IMR-90 (cell line): ENCODE measurements around the gene C4orf33.

Source experiments
- CEBPB ChIP-seq: IDR thresholded peaks from 2 replicates; pipeline ENCODE4 v1.6.1; 2012; ENCODE audit warnings: low read depth, low read length, improper control_type of control experiment
- CTCF ChIP-seq: conservative IDR thresholded peaks from 2 replicates; pipeline ENCODE4 v1.5.1; 2012; ENCODE audit warnings: mild to moderate bottlenecking, low read depth, low read length, improper control_type of control experiment
- ELK1 ChIP-seq: fragments of 150-350 bp; IDR thresholded peaks from 2 replicates; pipeline ENCODE4 v1.6.1; 2016; ENCODE audit warnings: low read depth, mild to moderate bottlenecking, low read length, moderate library complexity, borderline replicate concordance
- POLR2A ChIP-seq: IDR thresholded peaks from 2 replicates; pipeline ENCODE4 v1.6.1; 2012; ENCODE audit warnings: mild to moderate bottlenecking, low read depth, low read length
- SMC3 ChIP-seq: fragments of 150-350 bp; IDR thresholded peaks from 2 replicates; pipeline ENCODE4 v1.6.1; 2016; ENCODE audit warnings: low read depth, mild to moderate bottlenecking, antibody characterized with exemption, low read length, moderate library complexity

DNA sequence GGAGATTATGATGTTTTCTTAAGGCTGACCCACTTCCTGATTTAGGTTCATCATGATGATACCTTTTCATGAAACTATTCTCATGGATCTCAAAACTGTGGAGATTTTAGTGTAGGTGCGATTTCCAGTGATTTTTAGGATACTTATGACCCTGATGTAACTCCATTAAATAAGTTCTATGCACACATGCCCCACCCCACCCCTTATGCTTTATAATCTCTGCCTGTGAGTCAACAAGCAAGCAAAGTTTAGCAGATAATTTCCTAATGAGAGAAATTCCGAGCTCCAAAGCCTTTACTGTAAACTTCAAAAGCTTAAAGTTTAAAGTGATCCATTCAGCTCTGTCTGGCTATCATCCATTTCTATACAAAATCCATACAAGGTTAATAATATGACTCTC lies 56.4 kb downstream of the C4orf33 start:
- TF ChIP-seq CTCF (no peak), POLR2A (no peak), CEBPB (no peak), ELK1 (no peak), SMC3 (no peak)
